Measurements from ENCODE around the gene APOH. TPM values are rescaled to one million over a fixed set of nuclear protein-coding genes. Genes with fewer than 3 reads are reported as not detected.

APOH gene
- total RNA-seq, 1 experiment from 2014 or later: not detected

DNA sequence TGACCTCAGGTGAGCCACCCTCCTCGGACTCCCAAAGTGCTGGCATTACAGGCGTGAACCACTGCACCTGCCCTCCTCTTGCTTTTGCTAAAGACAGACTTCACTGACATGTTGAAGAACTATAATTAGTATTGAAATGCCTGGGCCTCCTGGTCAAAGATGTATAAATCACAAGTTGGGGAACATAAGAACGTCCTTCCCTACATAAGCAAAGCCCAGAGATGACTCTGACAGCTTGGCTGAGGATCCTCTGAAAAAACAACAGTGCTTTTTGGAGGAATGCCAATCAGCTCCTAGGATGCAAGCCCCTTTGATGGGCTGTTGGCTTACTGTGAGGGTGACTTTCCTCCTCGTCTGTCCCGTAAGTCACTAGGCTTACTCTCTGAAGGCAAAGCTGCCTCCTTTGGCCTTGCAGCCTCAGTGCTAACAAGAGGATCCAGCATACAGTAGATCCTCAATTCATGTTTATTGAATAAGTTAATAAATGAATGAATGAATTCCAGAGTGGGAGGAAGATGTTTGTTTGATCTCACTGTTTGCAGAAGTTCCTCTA, 6.3 kb downstream of the APOH start:
- H3K27ac ChIP-seq: no peak overlapping the region
- no peaks in the 10 kb centered on the region for H3K27me3 ChIP-seq
- H3K4me1 ChIP-seq: no peaks in the 10 kb centered on the region
- H3K36me3 ChIP-seq: no peaks in the 10 kb centered on the region
- H3K4me3 ChIP-seq: no peak overlapping the region
- DNase-seq: no peak
- H3K9me3 ChIP-seq (replicated peaks): no peaks in the 10 kb centered on the region

DNA sequence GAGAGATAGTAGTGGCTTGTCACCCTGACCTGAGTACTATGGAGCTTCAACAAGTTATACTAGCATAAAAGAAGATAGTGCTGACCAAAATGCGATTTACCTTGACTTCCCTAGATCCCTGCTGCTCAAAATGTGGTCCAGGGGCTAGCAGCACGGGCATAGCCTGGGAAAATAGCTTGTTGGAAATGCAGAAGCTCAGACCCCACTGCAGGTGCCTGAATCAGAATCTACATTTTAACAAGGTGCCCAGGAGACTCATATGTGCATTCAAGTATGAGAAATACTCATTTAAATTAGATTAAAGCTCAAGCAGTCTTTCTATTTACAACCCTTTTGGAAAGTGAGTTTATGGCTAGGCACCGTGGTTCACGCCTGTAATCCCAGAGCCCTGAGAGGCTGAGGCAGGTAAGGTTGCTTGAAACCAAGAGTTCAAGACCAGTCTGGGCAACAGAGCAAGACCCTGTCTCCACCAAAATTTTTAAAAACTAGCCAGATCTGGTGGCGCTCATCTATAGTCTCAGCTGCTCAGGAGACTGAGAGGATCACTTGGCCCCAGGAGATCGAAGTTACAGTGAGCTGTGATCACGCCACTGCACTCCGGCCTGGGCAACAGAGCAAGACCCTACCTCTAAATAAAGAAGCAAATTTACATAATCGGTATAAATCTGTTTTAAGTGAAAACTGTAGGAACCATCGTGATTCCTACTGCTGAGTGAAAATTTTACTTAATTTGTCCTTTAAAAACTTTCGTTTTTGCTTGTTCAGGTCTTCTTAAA, 7.3 kb downstream of the APOH start:
- no peaks in the 10 kb centered on the region for H3K27me3 ChIP-seq
- H3K9me3 ChIP-seq (replicated peaks): no peaks in the 10 kb centered on the region
- no peaks in the 10 kb centered on the region for H3K36me3 ChIP-seq
- no peak for DNase-seq
- no peak overlapping the region for H3K4me3 ChIP-seq
- H3K4me1 ChIP-seq: no peaks in the 10 kb centered on the region
- no peak overlapping the region for H3K27ac ChIP-seq

DNA sequence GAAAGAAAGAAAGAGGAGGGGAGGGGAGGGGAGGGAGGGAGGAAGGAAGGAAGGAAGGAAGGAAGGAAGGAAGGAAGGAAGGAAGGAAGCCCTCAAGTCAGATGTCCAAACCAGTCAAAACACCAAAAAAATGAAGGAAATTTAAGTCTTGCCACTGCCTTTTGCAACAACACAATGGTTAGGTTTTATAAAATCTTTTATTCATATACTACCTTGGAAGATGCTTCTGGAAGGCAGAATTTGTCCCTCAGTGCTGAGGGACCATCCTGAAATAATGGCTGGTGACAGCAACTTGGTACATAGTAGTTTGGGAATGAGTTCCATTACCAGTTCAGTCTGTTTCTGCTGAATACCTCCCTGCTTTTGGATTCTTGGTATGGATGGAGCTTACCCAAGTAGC, 7.9 kb downstream of the APOH start:
- Histone ChIP-seq H3K27ac (no peak overlapping the region), H3K4me3 (no peak overlapping the region), H3K9me3 (replicated peaks) (no peaks in the 10 kb centered on the region), H3K27me3 (no peaks in the 10 kb centered on the region), H3K36me3 (no peaks in the 10 kb centered on the region), H3K4me1 (no peaks in the 10 kb centered on the region)
- DNase-seq: no peak

DNA sequence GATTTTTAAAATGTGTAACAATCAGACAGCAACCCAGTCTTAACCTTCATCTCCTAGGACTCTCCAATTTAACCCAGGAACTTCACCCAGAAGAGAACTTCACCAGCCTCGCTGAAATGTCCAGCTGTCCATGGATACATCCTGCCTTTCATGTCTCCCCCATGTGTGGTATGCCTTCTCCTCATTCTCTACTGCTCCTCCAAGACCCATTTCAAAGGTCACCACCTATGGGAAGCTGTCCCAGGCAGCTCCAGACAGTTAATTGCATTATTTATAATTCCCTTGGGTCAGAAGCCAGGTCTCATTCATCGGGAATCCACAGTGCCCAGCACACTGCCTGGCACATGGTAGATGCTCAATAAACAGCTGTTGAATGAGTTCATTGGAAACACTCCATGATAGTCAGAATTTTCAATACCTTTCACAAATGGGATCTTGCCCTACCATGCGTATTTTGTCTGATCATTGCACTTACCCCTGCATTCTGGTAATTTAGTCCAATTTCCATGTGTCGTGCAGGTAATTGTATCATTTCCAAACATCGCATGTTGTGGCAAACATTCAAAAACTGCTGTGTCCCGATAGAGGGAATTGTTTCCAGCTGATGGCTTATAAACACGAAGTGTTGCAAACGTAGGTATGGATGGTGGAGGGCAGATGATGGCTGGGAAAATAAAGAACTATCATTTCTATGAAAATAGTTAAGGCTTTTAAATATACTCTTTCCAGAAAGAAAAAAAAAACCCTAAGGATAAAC, 9.0 kb downstream of the APOH start:
- no peaks in the 10 kb centered on the region for H3K4me1 ChIP-seq
- no peak overlapping the region for H3K27ac ChIP-seq
- H3K4me3 ChIP-seq: no peak overlapping the region
- no peaks in the 10 kb centered on the region for H3K9me3 ChIP-seq (replicated peaks)
- no peaks in the 10 kb centered on the region for H3K36me3 ChIP-seq
- peaks cover 2% of the 10 kb centered on the region; the same call in 1 of the 2 replicates for H3K27me3 ChIP-seq
- DNase-seq: no peak

DNA sequence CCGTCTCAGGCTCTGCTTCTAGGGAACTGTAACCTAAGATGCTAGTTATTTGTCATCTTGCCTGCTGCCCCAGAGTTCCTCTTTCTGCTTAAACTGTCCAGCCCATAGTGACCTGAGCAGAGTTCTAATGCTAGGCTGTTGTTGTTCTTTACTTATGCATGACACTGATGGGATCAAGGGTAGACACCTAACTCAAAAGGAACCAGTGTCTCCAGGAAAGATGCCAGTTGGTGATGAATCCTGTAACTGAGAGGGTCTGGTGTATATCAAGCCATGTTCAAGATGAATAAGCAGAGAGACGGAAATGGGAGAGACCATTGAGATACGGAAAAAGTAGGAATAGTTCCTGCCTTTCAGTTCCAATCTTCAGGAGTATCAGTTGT, 13.7 kb downstream of the APOH start:
- DNase-seq: no peak
- Histone ChIP-seq H3K4me1 (no peaks in the 10 kb centered on the region), H3K36me3 (no peaks in the 10 kb centered on the region), H3K27me3 (peaks cover 2% of the 10 kb centered on the region; the same call in 1 of the 2 replicates), H3K9me3 (replicated peaks) (no peaks in the 10 kb centered on the region), H3K27ac (no peak overlapping the region), H3K4me3 (no peak overlapping the region)

DNA sequence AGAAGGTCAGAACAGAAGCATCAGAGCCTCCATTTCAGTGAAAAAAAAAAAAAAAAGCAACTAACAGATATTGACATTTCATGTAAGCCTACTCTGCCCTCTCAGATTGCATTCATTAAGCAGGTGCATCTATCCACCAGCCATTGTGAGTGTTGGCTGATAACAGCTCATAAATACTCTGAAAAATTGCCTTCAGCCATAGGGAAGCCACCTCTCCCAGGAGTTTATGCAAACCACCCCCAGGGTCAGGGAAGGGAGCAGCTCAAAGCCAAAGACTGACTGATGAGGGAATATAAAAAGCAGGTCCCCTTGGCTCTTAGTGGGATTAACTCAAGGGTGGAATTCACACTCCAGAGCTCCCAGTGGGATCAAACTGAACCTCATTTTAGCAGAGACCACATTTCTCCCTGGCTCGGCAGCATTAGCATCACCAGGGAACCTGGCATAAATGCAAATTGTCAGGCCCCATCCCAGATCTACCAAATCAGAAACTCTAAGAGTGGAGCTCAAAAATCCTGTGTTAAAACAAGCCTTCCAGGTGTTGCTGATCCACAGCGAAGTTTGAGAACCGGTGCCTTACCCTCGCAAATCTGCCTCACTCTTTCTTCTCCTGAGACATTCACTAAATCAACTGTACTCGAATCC, 14.2 kb downstream of the APOH start:
- H3K4me1 ChIP-seq: no peaks in the 10 kb centered on the region
- H3K27me3 ChIP-seq: peaks cover 2% of the 10 kb centered on the region; the same call in 1 of the 2 replicates
- no peaks in the 10 kb centered on the region for H3K9me3 ChIP-seq (replicated peaks)
- no peaks in the 10 kb centered on the region for H3K36me3 ChIP-seq
- DNase-seq: no peak
- H3K4me3 ChIP-seq: no peak overlapping the region
- H3K27ac ChIP-seq: no peak overlapping the region

DNA sequence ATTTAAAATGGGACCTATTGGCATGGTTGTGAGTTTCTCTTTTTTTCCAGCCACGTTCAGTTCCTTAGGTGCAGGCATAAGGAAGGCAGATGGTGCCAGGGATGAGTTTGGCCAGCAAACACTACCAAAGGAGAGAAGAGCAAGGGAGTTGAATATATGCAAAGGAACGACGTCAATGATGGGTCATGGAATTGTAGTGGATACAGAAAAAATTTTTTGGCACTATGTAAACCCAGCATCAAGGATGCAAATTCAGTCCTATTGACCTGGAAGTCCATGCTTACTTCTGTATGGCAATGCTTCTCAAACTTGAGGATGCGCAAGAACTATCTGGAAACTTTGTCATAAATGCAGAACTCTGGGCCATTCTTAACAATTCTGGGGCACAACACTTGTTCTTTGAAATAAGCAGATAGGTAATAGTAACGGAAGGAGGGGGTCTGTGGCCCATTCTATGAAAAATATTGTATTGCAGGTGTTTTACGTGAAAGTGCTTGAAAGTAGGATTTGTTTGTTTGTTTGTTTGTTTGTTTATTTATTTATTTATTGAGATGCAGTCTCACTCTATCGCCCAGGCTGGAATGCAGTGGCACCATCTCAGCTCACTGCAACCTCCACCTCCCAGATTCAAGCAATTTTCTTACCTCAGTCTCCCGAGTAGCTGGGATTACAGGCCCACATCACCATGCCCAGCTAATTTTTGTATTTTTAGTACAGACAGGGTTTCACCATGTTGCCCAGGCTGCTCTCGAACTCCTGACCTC, 18.0 kb downstream of the APOH start:
- DNase-seq: no peak
- peaks cover 2% of the 10 kb centered on the region; the same call in 1 of the 2 replicates for H3K27me3 ChIP-seq

DNA sequence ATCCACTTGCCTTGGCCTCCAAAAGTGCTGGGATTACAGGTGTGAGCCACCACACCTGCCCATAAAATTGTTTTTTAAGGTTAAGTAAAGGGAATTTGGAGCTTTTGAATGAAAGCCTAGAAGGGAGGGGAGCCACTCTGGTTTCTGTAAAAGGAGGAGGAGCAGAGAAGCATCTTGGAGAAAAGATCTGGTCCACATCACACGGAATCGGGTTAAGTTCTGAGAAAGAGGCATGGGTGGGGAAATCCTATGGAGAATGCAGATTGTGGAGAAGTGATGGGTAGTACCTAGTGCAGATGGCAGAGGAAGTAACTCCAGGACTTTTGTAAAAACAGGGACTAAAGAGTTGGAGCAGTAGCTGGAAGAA, 19.0 kb downstream of the APOH start:
- Histone ChIP-seq H3K36me3 (no peaks in the 10 kb centered on the region), H3K9me3 (replicated peaks) (no peaks in the 10 kb centered on the region), H3K4me1 (no peaks in the 10 kb centered on the region), H3K27me3 (no peaks in the 10 kb centered on the region; the same call in 1 of the 2 replicates), H3K27ac (no peak overlapping the region), H3K4me3 (no peak overlapping the region)
- no peak for DNase-seq

More for the DNA sequence above, 18.0 kb downstream of the APOH start:
- Histone ChIP-seq H3K36me3 (no peaks in the 10 kb centered on the region), H3K4me3 (no peak overlapping the region), H3K9me3 (replicated peaks) (no peaks in the 10 kb centered on the region), H3K4me1 (no peaks in the 10 kb centered on the region), H3K27ac (no peak overlapping the region)

DNA sequence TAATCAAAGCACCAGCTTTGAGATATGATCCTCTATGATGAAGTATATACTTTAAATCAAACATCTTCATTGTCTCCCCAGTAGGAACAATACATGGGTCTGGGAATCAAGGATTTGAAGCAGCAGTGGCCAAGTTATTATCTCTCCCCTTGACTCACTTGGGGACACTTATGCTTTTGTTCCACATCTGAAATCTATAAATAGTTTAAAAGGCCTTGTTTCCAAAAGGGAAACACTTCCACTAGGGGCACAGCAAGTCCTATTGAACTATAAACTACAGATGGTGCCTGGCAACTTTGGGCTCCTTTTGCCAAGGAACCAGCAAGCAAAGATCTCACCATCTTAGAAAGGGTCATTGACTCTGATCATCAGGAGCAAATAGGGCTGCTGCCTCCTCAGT, 21.3 kb downstream of the APOH start:
- Histone ChIP-seq H3K36me3 (no peaks in the 10 kb centered on the region), H3K27ac (no peak overlapping the region), H3K9me3 (replicated peaks) (no peaks in the 10 kb centered on the region), H3K4me3 (no peak overlapping the region), H3K27me3 (no peaks in the 10 kb centered on the region), H3K4me1 (no peaks in the 10 kb centered on the region)
- no peak for DNase-seq

DNA sequence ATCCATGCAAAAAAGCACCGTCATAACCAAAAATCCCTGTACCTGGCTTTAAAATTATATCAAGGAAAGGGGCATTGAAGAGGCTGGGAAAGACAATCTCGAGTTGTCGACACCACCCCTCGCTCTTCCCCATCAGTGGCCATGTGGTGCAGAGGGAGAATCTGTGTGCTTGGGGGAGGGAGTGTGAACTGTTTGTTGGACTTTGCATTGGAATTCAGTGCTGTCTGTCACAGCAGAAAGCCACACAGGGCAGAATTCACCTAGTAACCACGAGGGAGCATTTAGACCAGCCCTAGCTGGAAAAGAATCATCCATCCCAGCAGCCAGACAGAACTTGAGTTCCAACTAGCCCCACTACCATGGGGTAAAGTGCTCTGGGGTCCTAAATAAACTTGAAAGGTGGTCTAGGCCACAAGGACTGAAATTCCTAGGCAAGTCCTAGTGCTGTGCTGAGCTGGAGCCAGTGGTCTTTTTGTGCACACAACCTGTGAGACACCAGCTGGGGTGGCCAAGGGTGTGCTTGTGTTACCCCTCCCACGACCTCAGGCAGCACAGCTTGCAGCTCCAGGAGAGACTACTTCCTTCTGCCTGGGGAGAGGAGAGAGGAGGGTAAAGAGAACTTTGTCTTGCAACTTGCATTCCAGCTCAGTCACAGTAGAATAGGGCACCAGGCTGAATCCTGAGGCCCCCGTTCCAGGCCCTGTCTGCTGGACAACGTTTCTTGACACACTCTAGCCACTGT, 25.8 kb downstream of the APOH start:
- Histone ChIP-seq H3K27me3 (no peaks in the 10 kb centered on the region), H3K36me3 (no peaks in the 10 kb centered on the region), H3K27ac (no peak overlapping the region), H3K4me1 (no peaks in the 10 kb centered on the region), H3K9me3 (replicated peaks) (no peaks in the 10 kb centered on the region), H3K4me3 (no peak overlapping the region)
- no peak for DNase-seq

DNA sequence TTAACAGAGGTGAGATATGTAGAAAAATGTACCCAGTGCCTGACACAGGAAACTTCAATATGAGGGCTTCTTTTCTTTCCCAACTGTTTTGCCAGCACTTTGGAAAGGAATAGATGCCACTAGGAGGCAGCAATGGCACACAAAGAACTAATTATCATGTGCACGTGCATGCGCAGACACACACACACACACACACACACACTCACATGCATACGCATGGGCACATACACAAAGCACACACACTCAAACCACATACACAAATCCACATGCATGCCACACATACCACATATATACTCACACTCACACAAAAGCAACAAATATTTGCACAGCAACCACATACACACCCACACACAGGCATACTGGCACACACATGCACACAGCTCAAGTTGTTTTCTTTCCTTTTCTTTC, 28.5 kb downstream of the APOH start:
- Histone ChIP-seq H3K36me3 (no peaks in the 10 kb centered on the region), H3K27ac (no peak overlapping the region), H3K4me3 (no peak overlapping the region), H3K9me3 (replicated peaks) (no peaks in the 10 kb centered on the region), H3K4me1 (no peaks in the 10 kb centered on the region), H3K27me3 (no peaks in the 10 kb centered on the region)
- peak; percentile 69 to 81 for DNase-seq

DNA sequence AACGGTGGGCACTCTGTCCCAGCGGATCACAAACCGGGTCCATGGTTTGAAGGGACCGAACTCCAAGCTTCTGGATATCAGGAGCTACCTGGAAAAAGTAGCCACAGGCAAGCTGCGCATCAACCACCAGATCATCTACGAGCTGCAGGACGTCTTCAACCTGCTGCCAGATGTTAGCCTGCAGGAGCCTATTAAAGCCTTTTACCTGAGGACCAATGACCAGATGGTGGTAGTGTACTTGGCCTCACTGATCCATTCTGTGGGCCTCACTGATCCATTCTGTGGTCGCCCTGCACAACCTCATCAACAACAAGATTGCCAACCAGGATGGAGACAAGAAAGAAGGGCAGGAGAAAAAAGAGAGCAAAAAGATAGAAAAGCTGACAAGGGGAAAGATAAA, 31.0 kb downstream of the APOH start:
- no peak for DNase-seq
- H3K27me3 ChIP-seq: no peaks in the 10 kb centered on the region
- no peaks in the 10 kb centered on the region for H3K36me3 ChIP-seq
- H3K27ac ChIP-seq: no peak overlapping the region
- no peak overlapping the region for H3K4me3 ChIP-seq
- no peaks in the 10 kb centered on the region for H3K9me3 ChIP-seq (replicated peaks)
- no peaks in the 10 kb centered on the region for H3K4me1 ChIP-seq

DNA sequence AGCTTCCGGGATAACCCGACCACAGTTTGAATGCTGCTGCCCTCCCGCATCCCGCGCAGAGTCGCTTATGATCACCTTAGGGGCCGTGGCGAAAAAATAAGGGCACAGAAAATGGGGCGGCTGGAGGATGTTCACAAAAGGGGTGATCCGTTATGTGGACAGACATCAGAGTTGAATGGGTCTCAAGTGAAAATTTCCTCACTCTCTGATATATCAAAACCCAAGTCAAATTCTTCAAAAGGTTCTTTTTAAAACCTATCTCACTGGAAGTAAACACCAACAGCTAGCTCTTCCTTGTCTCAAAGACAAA, 36.9 kb downstream of the APOH start:
- Histone ChIP-seq H3K36me3 (peaks cover 11% of the 10 kb centered on the region), H3K4me3 (peak overlapping the region; percentile 92), H3K9me3 (replicated peaks) (no peaks in the 10 kb centered on the region), H3K27me3 (no peaks in the 10 kb centered on the region), H3K27ac (0 out of 2 replicates have a peak overlapping the region, but pooled peaks have one; percentile 1), H3K4me1 (peaks cover 11% of the 10 kb centered on the region)
- no peak for DNase-seq
